GM12864 (cell line): ENCODE data around the gene TCERG1L.

Experiments
- DNase-seq: peaks from one replicate; pipeline ENCODE4 v3.0.0-alpha.2; 2011; ENCODE audit warnings: low read depth
- H3K4me3 ChIP-seq: 2 replicates; pipeline ENCODE4 v1.5.1; 2011; ENCODE audit warnings: mild to moderate bottlenecking, low read depth, low read length, control low read depth
- TF ChIP-seq, protein P1 (sequence below): IDR thresholded peaks from 2 replicates; pipeline ENCODE4 v1.5.1; 2011; ENCODE audit warnings: low read depth, mild to moderate bottlenecking, moderate library complexity, low read length, control low read depth, inconsistent platforms; ENCODE audit errors: missing control alignments

TCERG1L gene

DNA sequence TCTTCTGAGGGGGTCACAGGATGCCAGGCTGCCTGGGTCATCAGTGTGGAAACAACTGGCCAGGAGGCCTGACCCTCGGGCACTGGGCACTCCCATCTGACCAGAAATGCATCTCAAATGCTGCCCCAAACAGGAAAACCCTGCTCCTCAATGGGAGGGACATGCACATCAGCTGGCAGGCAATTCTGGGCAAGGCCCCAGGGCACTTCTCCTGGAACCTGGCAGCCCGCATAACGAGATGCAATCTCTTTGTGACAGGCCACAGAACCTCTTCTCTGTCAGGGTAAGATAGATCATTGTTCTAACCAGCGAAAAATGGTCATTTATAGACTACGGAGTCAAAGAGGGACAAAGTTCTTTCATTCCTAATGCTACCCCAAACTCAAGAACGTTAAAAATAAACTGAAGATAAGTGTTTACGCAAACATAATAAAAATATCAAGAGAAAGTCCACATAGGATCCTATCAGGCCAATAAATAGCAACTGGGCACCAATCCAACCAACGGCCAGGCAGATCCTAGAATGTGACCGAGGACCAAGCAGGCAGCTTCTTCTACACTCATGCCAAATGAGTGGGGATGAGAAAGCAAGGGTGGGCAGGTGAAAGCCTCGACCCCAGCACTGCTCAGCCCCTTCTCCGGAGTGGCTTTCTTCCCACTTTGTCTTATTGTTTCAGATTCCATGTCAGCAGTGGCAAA, 212.3 kb downstream of the TCERG1L start:
- DNase-seq: no peak
- H3K4me3 ChIP-seq: no peak overlapping the region
- TF ChIP-seq, protein P1, sequence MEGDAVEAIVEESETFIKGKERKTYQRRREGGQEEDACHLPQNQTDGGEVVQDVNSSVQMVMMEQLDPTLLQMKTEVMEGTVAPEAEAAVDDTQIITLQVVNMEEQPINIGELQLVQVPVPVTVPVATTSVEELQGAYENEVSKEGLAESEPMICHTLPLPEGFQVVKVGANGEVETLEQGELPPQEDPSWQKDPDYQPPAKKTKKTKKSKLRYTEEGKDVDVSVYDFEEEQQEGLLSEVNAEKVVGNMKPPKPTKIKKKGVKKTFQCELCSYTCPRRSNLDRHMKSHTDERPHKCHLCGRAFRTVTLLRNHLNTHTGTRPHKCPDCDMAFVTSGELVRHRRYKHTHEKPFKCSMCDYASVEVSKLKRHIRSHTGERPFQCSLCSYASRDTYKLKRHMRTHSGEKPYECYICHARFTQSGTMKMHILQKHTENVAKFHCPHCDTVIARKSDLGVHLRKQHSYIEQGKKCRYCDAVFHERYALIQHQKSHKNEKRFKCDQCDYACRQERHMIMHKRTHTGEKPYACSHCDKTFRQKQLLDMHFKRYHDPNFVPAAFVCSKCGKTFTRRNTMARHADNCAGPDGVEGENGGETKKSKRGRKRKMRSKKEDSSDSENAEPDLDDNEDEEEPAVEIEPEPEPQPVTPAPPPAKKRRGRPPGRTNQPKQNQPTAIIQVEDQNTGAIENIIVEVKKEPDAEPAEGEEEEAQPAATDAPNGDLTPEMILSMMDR: no peak

DNA sequence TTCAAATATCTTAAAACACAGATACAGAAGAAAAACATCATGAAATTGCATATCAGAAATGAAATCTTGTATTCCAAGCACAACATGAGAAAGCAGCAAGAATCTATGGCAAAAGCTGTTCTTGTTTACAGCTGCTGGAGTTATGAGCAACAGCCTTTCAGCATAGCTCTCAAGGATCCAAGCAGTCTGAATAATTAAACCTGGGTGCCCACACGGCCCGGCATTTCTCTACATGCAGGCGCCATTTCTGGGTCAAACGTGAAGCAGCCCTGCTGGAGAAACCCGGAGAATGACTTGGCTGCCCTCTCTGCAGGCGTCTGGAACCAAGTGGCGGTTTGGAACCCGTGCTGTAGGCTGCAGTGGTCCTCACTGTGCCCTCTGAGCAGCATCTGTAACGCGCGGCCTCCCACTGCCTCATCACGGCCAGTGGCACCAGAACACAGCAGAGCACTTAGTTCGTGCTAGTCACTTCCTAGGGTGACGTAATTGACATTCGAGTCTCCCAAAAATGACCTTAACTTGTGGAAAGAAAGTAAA, 213.0 kb downstream of the TCERG1L start:
- TF ChIP-seq, protein P1: no peak
- DNase-seq: no peak
- H3K4me3 ChIP-seq: no peak overlapping the region

DNA sequence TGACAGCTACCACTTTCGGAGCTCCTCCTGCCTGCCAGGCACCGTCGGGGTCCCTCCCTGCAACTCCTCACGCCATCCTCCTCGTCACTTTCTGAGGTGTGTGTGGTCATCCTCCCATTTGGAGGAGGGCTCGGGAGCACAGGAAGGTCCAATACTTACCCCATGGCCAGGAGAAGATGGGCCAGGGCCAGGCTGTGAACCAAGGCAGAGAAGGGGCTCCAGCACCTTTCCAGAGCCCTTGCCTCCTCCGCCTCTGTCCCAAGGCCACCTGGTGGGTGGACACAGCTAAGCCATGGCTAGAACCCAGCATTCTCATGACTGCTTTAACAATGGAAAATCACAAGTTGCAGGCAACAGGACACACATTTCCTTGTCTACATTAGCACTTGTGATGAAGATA, 215.5 kb downstream of the TCERG1L start:
- TF ChIP-seq, protein P1: no peak
- no peak overlapping the region for H3K4me3 ChIP-seq
- no peak for DNase-seq

DNA sequence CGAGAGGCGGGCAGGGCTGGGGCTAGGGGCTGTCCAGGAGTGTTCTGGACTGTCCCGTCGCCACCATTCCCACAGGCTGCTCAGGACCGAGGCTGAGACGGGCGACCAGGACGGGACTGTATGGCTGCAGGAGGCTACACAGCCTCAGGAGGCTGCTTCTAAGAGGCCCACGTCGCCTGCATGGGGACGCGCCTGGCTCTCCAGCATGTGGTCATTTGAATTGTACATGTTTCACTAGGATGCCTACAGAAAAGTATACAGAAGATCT, 216.3 kb downstream of the TCERG1L start:
- TF ChIP-seq, protein P1: no peak
- no peak for DNase-seq
- no peak overlapping the region for H3K4me3 ChIP-seq

DNA sequence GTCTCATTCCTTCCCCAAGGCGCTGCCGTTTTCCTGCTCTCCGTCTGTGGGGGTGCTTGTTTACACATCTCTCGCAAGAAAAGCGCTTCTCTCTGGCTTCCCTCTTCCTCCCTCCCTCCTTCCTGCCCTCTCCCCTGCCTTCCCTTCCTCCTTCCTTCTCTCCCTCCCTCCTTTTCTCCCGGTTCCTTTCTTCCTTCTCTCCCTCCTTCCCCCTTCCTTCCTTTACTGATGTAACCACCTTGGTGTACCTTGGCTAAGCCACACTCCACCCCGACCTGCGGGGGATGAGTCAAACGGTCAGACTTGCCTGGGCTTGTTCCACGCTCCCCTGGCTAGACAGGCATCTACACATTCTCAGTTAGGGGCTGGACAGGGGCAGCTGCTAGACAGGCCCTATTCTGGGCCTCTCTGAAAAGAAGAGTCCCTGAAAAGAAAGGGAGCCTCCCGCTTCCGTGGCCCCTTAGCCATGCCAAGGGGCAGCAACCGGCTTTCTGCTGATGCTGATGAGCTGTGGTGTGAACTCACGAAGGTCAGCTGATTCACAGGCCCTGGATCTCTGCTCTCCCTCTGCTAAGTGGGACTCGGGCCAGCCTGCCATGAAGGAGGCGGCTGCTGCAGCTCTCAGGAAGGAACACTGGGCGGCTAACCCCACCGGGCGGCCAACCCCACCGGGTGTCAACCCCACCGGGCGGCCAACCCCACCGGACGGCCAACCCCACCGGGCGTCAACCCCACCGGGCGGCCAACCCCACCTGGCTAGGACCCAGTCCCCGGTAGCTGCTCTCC, 216.8 kb downstream of the TCERG1L start:
- no peak for DNase-seq

DNA sequence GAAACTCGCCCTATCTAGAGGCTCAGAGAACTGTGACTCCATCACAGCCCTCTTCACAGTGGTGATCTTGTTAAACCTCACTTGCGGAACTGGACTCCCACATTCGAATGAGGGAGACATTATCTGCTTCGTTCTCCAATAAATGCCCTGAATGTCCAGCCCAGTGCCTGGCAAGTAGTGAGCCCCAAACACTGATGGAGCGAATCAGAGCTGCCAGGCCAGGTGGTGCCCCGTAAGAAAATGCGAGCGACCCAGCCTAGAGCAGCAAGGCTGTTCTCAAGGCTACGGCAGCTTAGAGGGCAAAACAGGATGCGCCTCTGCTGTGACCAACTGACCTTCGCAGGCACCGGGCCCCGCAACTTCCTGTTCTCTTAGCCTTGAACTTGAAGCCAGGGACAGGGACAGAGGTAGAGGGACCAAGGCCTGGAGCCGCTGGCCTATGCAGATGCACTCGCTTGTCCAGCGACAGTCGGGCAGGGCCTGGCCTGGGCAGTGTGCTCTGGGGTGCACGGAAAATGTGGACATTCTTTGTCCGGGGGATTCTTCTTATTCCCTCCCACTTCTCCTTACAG, 217.6 kb downstream of the TCERG1L start:
- no peak for DNase-seq
- no peak overlapping the region for H3K4me3 ChIP-seq
- TF ChIP-seq, protein P1: no peak

More for the DNA sequence above, 216.8 kb downstream of the TCERG1L start:
- TF ChIP-seq, protein P1: no peak
- no peak overlapping the region for H3K4me3 ChIP-seq
